HEK293T (cell line): Measurements from ENCODE around the gene SLC35A3.

Source experiments
- ARNT ChIP-seq: fragments of 450-650 bp; IDR thresholded peaks from 2 replicates; pipeline ENCODE4 v1.6.1; 2017; ENCODE audit warnings: mild to moderate bottlenecking
- BHLHE40 ChIP-seq: fragments of 450-650 bp; IDR thresholded peaks from 2 replicates; pipeline ENCODE4 v1.6.1; 2016; ENCODE audit warnings: mild to moderate bottlenecking, moderate library complexity, borderline replicate concordance
- FOXA1 ChIP-seq: fragments of 450-650 bp; IDR thresholded peaks from 2 replicates; pipeline ENCODE4 v1.6.1; 2016; ENCODE audit warnings: mild to moderate bottlenecking
- FOXK2 ChIP-seq: fragments of 450-650 bp; IDR thresholded peaks from 2 replicates; pipeline ENCODE4 v1.6.1; 2016; ENCODE audit warnings: mild to moderate bottlenecking
- FOXM1 ChIP-seq: fragments of 450-650 bp; IDR thresholded peaks from 2 replicates; pipeline ENCODE4 v1.6.1; 2017; ENCODE audit warnings: mild to moderate bottlenecking, borderline replicate concordance
- NFRKB ChIP-seq: fragments of 450-650 bp; IDR thresholded peaks from 2 replicates; pipeline ENCODE4 v1.6.1; 2016; ENCODE audit warnings: mild to moderate bottlenecking, moderate library complexity
- SP1 ChIP-seq: fragments of 450-650 bp; IDR thresholded peaks from 2 replicates; pipeline ENCODE4 v1.6.1; 2017
- SUZ12 ChIP-seq: fragments of 450-650 bp; IDR thresholded peaks from 2 replicates; pipeline ENCODE4 v1.6.1; 2016; ENCODE audit warnings: mild to moderate bottlenecking
- ZNF384 ChIP-seq: fragments of 450-650 bp; IDR thresholded peaks from 2 replicates; pipeline ENCODE4 v1.6.1; 2016

DNA sequence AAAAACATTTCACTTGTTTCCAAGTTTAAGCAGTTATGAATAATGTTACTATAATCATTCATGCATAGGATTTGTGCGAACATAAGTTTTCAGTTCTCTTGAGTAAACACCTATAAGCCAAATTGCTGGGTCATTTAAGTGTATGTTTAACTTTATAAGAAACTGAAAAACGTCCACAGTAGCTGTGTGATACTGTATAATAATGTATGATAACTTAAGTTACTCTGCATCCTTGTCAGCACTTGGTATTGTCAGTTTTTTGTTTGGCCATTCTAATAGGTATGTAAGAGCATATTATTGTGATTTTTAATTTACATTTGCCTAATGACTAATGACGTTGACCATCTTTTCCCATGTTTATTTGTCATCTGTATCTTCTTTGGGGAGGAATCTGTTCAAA, 14.4 kb upstream of the SLC35A3 start:
- TF ChIP-seq NFRKB (no peak), ZNF384 (no peak), FOXM1 (no peak), SP1 (no peak), SUZ12 (no peak), ARNT (no peak), BHLHE40 (no peak), FOXK2 (no peak), FOXA1 (no peak)
